Suppressor macrophage (primary cell): Measurements from ENCODE around the gene ESPNL.

Experiments
- DNase-seq, 4 experiments: peaks; one replicate each; pipeline ENCODE4 v3.0.0-alpha.2; 2020 to 2022

Gene ESPNL

DNA sequence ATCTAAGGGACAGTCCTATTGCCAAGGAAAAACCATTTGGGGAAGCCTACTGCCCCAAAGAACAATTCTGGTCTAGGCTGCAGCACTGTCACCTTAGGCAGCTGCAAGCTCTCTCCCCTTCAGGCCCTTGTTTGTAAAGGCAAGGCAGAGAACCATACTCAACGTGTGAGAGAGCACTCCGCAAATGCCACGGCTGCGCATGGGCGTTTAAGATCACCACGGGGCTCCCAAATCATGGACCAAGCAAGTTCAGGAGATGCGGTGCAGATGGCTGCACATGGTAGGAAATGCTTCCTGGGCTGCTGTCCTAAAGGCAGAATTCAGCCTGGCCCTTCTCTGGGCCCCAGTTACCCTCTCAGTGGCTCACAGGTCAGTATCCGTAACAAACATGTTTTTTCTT lies 74.2 kb downstream of the ESPNL start:
- no peak for DNase-seq

DNA sequence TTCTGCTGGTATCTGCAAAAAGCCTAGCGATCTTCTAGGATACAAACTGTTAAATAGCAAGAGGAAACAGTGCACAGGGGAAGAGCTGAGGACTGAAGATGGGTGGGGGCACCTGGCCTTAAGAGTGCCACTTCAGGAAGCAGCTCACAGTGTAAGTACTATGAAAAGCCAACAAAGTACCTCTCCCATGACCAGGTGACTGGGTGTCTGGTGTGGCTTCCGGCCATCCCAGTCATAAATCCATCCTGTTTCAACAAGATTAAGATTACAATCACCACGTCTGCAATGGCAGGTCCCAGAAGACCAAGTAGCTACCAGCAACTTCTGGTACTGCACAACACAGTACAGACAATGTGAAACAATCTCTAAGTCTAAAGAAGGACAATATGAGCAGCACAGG lies 74.6 kb downstream of the ESPNL start:
- no peak for DNase-seq

DNA sequence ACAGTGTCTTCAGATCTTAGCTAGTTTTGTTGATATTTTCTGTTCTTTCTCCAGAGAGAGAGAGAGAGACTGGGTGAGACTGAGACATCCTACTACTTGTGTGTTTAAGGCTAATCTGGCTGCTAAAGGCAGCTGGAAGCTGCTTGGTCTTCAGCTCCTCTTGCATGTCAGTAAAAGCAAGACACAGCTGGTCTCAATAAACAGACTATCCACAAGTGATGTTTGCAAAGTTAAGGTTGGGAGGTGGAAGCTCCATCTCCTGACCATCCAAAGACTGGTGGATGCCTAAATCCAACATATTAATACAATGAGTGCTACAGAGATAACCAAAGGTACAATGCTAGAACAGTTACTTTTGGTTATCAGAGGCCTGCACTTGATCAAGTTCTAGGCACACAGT lies 76.5 kb downstream of the ESPNL start:
- no peak for DNase-seq

DNA sequence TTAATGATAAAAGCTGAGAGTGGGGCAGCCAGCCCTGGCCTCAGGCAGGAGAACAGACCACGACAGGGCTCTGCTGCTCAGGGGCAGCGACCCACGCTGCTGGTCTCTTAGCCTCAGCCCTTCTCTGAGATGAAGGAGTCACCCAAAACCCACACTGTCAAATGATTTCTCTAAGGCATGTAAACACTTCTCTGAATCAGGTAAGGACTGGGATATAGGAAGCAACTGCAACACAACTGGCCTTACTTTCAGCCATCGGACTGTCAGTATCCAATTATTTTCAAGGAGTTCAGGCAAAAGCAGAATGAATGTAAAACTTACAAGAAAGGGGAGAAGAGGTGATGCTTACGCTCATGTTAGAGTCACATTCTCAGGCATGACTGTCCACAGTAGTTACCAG lies 80.4 kb downstream of the ESPNL start:
- DNase-seq: no peak

DNA sequence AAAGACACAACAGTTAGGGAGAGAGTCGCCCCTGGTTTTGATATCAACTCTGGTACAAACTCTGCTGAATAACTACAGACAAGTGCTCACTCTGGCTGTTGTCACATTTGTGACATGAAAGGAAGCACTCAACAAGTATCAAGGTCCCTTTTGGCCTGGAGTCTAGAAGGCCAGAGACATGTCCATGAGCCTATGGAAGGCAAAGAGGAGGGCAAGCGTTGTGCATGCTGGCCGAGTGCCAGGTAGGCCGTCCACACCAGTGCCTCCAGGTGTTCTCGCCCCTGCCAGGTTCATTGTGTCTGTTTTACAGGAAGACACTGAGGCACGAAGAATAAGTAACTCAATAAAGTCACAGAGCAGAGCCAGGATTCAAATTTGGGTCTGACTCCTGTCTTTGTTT lies 82.2 kb downstream of the ESPNL start:
- DNase-seq: no peak
